Panc1 (cell line): ENCODE data around the gene MTNR1B. TPM values are rescaled to one million over a fixed set of nuclear protein-coding genes. Genes with fewer than 3 reads are reported as not detected.

Experiments used
- ATAC-seq: fragments of 200-7000 bp; cut with Tn5 transposase; 2 replicates; pipeline ENCODE4 v1.9.1; 2020; ENCODE audit warnings: mild to moderate bottlenecking, moderate library complexity
- BruUV-seq: library from RNA; stranded (reverse); fragments of 400-500 nt; replicated peaks from 2 replicates; lab custom pipeline; 2021; lab: Mats Ljungman, UMichigan
- CTCF ChIA-PET: fragments of 300-600 bp; sonication (Branson Sonifier 250); formaldehyde crosslinking; loops from one replicate; lab custom pipeline; 2022; ENCODE audit warnings: antibody characterized with exemption; lab: Charles Lee
- POLR2A ChIA-PET: fragments of 300-600 bp; sonication (Branson Sonifier 250); formaldehyde crosslinking; loops from one replicate; lab custom pipeline; 2022; ENCODE audit warnings: antibody characterized with exemption; lab: Charles Lee
- DNase-seq: peaks from one replicate; pipeline ENCODE4 v3.0.0-alpha.2; 2010; ENCODE audit warnings: low read depth, low spot score
- H3K27ac ChIP-seq: 2 replicates; pipeline ENCODE4 v1.5.1; 2011; ENCODE audit warnings: mild to moderate bottlenecking, low read length, inconsistent platforms
- H3K27me3 ChIP-seq: fragments of 200-500 bp; sonication (Bioruptor generic); 2 replicates; pipeline ENCODE4 v1.6.0; 2014; ENCODE audit warnings: low read length, inconsistent platforms; ENCODE audit not compliant: control insufficient read depth, insufficient read depth
- H3K36me3 ChIP-seq: fragments of 200-500 bp; sonication (Bioruptor generic); 2 replicates; pipeline ENCODE4 v1.5.1; 2014; ENCODE audit warnings: inconsistent platforms, mild to moderate bottlenecking, low read length, moderate library complexity; ENCODE audit not compliant: control insufficient read depth, insufficient read depth
- H3K4me1 ChIP-seq: 2 replicates; pipeline ENCODE4 v1.5.1; 2011; ENCODE audit warnings: inconsistent platforms, mild to moderate bottlenecking, low read length, moderate library complexity; ENCODE audit not compliant: control insufficient read depth, insufficient read depth
- H3K4me3 ChIP-seq, 2 experiments: 2 replicates each; pipeline ENCODE4 v1.5.1; 2011 to 2012; ENCODE audit warnings: low read depth in 2 of 2, low read length in 2 of 2, mild to moderate bottlenecking in 2 of 2, inconsistent platforms in 1 of 2, moderate library complexity in 1 of 2
- H3K9me3 ChIP-seq: fragments of 200-500 bp; sonication (Bioruptor generic); 2 replicates; pipeline ENCODE4 v1.5.1; 2014; ENCODE audit warnings: low read depth, mild to moderate bottlenecking, inconsistent platforms, low read length, moderate library complexity; ENCODE audit not compliant: control insufficient read depth, insufficient read depth
- CTCF ChIP-seq: fragments of 450-650 bp; IDR thresholded peaks from 2 replicates; pipeline ENCODE4 v1.5.1; 2017; ENCODE audit warnings: mild to moderate bottlenecking
- POLR2AphosphoS5 ChIP-seq: IDR thresholded peaks from 2 replicates; pipeline ENCODE4 v1.6.1; 2012; ENCODE audit warnings: mild to moderate bottlenecking, low read depth, low read length, moderate library complexity
- REST ChIP-seq, 2 experiments: IDR thresholded peaks; 2 replicates each; pipeline ENCODE4 v1.6.1; 2011 to 2012; ENCODE audit warnings: low read depth in 2 of 2, control low read depth in 1 of 2, low read length in 1 of 2, mild to moderate bottlenecking in 1 of 2, moderate library complexity in 1 of 2; ENCODE audit not compliant: insufficient read depth in 1 of 2
- SIN3A ChIP-seq: IDR thresholded peaks from 2 replicates; pipeline ENCODE4 v1.6.1; 2012; ENCODE audit warnings: low read depth, mild to moderate bottlenecking, low read length, moderate library complexity, borderline replicate concordance; ENCODE audit not compliant: insufficient read depth
- TCF7L2 ChIP-seq: IDR thresholded peaks from 2 replicates; pipeline ENCODE4 v1.6.1; 2011; ENCODE audit warnings: mild to moderate bottlenecking, low read depth, low read length, inconsistent platforms
- in situ Hi-C: cut with HindIII; loops from 2 replicates; pipeline ENCODE4 v1.10.0; 2016; ENCODE audit warnings: low sequenced_read_pairs, low pct_unique_long_range_greater_than_20kb
- intact Hi-C: fragments of 100-400 bp; cut with micrococcal nuclease; formaldehyde crosslinking; loops from one replicate; pipeline ENCODE4 v1.10.0; 2022; ENCODE audit not compliant: unreplicated experiment
- total RNA-seq: library from RNA; stranded (reverse); gene quantifications from one replicate; pipeline ENCODE4 v1.2.1, GENCODE V29; 2021; ENCODE audit not compliant: unreplicated experiment

The MTNR1B gene
- total RNA-seq, 1 experiment from 2014 or later: not detected

DNA sequence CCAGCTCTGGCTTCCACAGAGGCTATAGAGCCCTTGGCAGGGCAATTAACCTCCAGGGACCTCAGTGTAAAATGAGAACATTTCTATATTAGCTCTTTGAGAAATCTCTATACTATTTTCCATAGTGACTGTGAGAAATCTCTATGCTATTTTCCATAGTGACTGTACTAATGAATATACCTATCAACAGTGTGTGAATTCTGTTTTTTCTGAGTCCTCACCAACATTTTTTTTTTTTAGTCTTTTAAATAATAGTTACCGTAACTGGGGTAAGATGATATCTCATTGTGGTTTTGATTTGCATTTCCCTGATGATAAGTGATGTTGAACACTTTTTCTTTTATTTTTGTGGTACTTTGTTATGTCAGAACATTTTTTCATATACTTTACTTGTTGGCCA, 7.0 kb upstream of the MTNR1B start:
- no peak overlapping the region for H3K4me3 ChIP-seq
- POLR2A ChIA-PET: no interaction called here
- TF ChIP-seq REST (IDR thresholded peaks at IDR 0.05; ENCODE audit: insufficient read depth in 1 of 2, low read depth in 2 of 2, low read length in 1 of 2) (no peak), CTCF (no peak), TCF7L2 (no peak), SIN3A (no peak), POLR2AphosphoS5 (no peak)
- no TSS peak for BruUV-seq
- DNase-seq: no peak
- CTCF ChIA-PET: no interaction called here
- H3K27me3 ChIP-seq: no peaks in the 10 kb centered on the region
- H3K9me3 ChIP-seq: no peaks in the 10 kb centered on the region
- intact Hi-C loops: no loop called here
- no peak for ATAC-seq
- no peaks in the 10 kb centered on the region for H3K4me1 ChIP-seq
- in situ Hi-C loops: no loop called here
- no peak overlapping the region for H3K27ac ChIP-seq
- H3K36me3 ChIP-seq: no peaks in the 10 kb centered on the region

GRCh38 chr11:92964471-92964870, 5.0 kb upstream of the MTNR1B start:
- DNase-seq: no peak
- ChIA-PET CTCF (no interaction called here), POLR2A (no interaction called here)
- Histone ChIP-seq H3K9me3 (no peaks in the 10 kb centered on the region), H3K36me3 (no peaks in the 10 kb centered on the region), H3K27ac (no peak overlapping the region), H3K4me1 (no peaks in the 10 kb centered on the region), H3K4me3 (no peak overlapping the region), H3K27me3 (no peaks in the 10 kb centered on the region; the same call in 1 of the 2 replicates)
- TF ChIP-seq TCF7L2: no peak
- TF ChIP-seq REST (IDR thresholded peaks at IDR 0.05; ENCODE audit: insufficient read depth in 1 of 2, low read depth in 2 of 2, low read length in 1 of 2): no peak
- no peak for TF ChIP-seq CTCF
- no peak for TF ChIP-seq SIN3A
- no peak for TF ChIP-seq POLR2AphosphoS5
- ATAC-seq: no peak
- BruUV-seq: no TSS peak
- in situ Hi-C loops (no loop called here), intact Hi-C loops (no loop called here)
